Urinary bladder (tissue), 4 donors: ENCODE results near the gene MAFB. TPM values are rescaled to one million over a fixed set of nuclear protein-coding genes. Genes with fewer than 3 reads are reported as not detected.

ENCODE experiments used
- DNase-seq: peaks from one replicate; pipeline ENCODE4 v3.0.0-alpha.2; 2015; ENCODE audit errors: extremely low spot score
- H3K27ac ChIP-seq: one replicate; pipeline ENCODE4 v1.5.1; 2013; ENCODE audit warnings: low read depth, mild to moderate bottlenecking, moderate library complexity
- H3K36me3 ChIP-seq: one replicate; pipeline ENCODE4 v1.6.1; 2013; ENCODE audit warnings: mild to moderate bottlenecking, moderate library complexity; ENCODE audit not compliant: insufficient read depth
- H3K4me1 ChIP-seq: one replicate; pipeline ENCODE4 v1.6.1; 2013; ENCODE audit warnings: mild to moderate bottlenecking, moderate library complexity; ENCODE audit not compliant: insufficient read depth
- H3K4me3 ChIP-seq: one replicate; pipeline ENCODE4 v1.5.1; 2013; ENCODE audit warnings: low read depth, low read length
- WGBS: extraction: QIAGEN DNeasy Blood & Tissue Kit; methylation state at CpG from one replicate; pipeline ENCODE4 v1.1.7; 2013; 5-methylcytosine and 5-hydroxymethylcytosine counted together
- polyA plus RNA-seq: library from polyadenylated mRNA; stranded (reverse); fragments of 200-250 nt; gene quantifications from one replicate; pipeline ENCODE4 v1.2.3, GENCODE V29; 2013
- total RNA-seq: library from RNA; depleted of rRNA; stranded (reverse); fragments of >200 nt; gene quantifications from one replicate; pipeline ENCODE4 v1.2.3, GENCODE V29; 2014
- donor health status: healthy with polysubstance abuse.
- donor health status: healthy.

The MAFB gene
- total and polyA plus RNA-seq, 2 donors = 9.1 to 20.0 TPM

GRCh38 chr20:40714916-40715315, 25.9 kb upstream of the MAFB start:
- Histone ChIP-seq H3K4me1 (no peaks in the 10 kb centered on the region), H3K27ac (no peak overlapping the region), H3K4me3 (no peak overlapping the region), H3K36me3 (no peaks in the 10 kb centered on the region)
- 89% methylated on average over 3 of the region's 3 CpGs for WGBS
- no peak for DNase-seq

- 86% methylated on average over 4 of the region's 4 CpGs for WGBS
- no peak for DNase-seq
- Histone ChIP-seq H3K36me3 (no peaks in the 10 kb centered on the region), H3K4me1 (no peaks in the 10 kb centered on the region), H3K27ac (no peak overlapping the region), H3K4me3 (no peak overlapping the region)
These were observed 25.1 kb upstream of the MAFB start for GRCh38 chr20:40714109-40714508.

GRCh38 chr20:40713508-40713907, 24.5 kb upstream of the MAFB start:
- no peak overlapping the region for H3K27ac ChIP-seq
- DNase-seq = no peak
- H3K4me3 ChIP-seq = no peak overlapping the region
- no peaks in the 10 kb centered on the region for H3K36me3 ChIP-seq
- no peaks in the 10 kb centered on the region for H3K4me1 ChIP-seq
- WGBS = 51% methylated on average over 6 of the region's 6 CpGs

GRCh38 chr20:40711079-40711478, 22.0 kb upstream of the MAFB start:
- WGBS = 72% methylated on average over 13 of the region's 13 CpGs
- Histone ChIP-seq H3K36me3 (no peaks in the 10 kb centered on the region), H3K4me1 (no peaks in the 10 kb centered on the region), H3K4me3 (no peak overlapping the region), H3K27ac (no peak overlapping the region)
- no peak for DNase-seq

- Histone ChIP-seq H3K4me1 (no peaks in the 10 kb centered on the region), H3K4me3 (no peak overlapping the region), H3K36me3 (no peaks in the 10 kb centered on the region), H3K27ac (no peak overlapping the region)
- no peak for DNase-seq
- WGBS = 78% methylated on average over 13 of the region's 13 CpGs
These were observed 21.6 kb upstream of the MAFB start for GRCh38 chr20:40710603-40711002.

GRCh38 chr20:40706977-40707582, 18.0 kb upstream of the MAFB start:
- Histone ChIP-seq H3K4me1 (no peaks in the 10 kb centered on the region), H3K4me3 (no peak overlapping the region), H3K27ac (no peak overlapping the region), H3K36me3 (no peaks in the 10 kb centered on the region)
- 63% methylated on average over 3 of the region's 3 CpGs for WGBS
- no peak for DNase-seq

- no peak overlapping the region for H3K27ac ChIP-seq
- no peak overlapping the region for H3K4me3 ChIP-seq
- no peaks in the 10 kb centered on the region for H3K36me3 ChIP-seq
- 86% methylated on average over 3 of the region's 3 CpGs for WGBS
- no peak for DNase-seq
- no peaks in the 10 kb centered on the region for H3K4me1 ChIP-seq
These were observed 16.4 kb upstream of the MAFB start for GRCh38 chr20:40705413-40705812.

- Histone ChIP-seq H3K4me3 (no peak overlapping the region), H3K36me3 (no peaks in the 10 kb centered on the region), H3K4me1 (no peaks in the 10 kb centered on the region), H3K27ac (no peak overlapping the region)
- DNase-seq = no peak
- WGBS = 65% methylated on average over 4 of the region's 4 CpGs
These were observed 15.8 kb upstream of the MAFB start for GRCh38 chr20:40704828-40705227.

- 65% methylated on average over 8 of the region's 8 CpGs for WGBS
- Histone ChIP-seq H3K27ac (no peak overlapping the region), H3K4me1 (no peaks in the 10 kb centered on the region), H3K36me3 (no peaks in the 10 kb centered on the region), H3K4me3 (no peak overlapping the region)
- DNase-seq = no peak
These were observed 15.0 kb upstream of the MAFB start for GRCh38 chr20:40703975-40704530.

GRCh38 chr20:40702504-40702903, 13.5 kb upstream of the MAFB start:
- WGBS = 75% methylated on average over 4 of the region's 4 CpGs

GRCh38 chr20:40698744-40699143, 9.7 kb upstream of the MAFB start:
- Histone ChIP-seq H3K4me3 (no peak overlapping the region), H3K36me3 (no peaks in the 10 kb centered on the region), H3K27ac (no peak overlapping the region), H3K4me1 (no peaks in the 10 kb centered on the region)
- DNase-seq = no peak

More at GRCh38 chr20:40702504-40702903, 13.5 kb upstream of the MAFB start:
- Histone ChIP-seq H3K27ac (no peak overlapping the region), H3K4me3 (no peak overlapping the region), H3K4me1 (no peaks in the 10 kb centered on the region), H3K36me3 (no peaks in the 10 kb centered on the region)
- no peak for DNase-seq

- Histone ChIP-seq H3K27ac (no peak overlapping the region), H3K4me1 (no peaks in the 10 kb centered on the region), H3K36me3 (no peaks in the 10 kb centered on the region), H3K4me3 (no peak overlapping the region)
- no peak for DNase-seq
- 82% methylated on average over 1 of the region's 1 CpG for WGBS
These were observed 9.2 kb upstream of the MAFB start for GRCh38 chr20:40698281-40698680.

GRCh38 chr20:40697541-40697940, 8.5 kb upstream of the MAFB start:
- no peaks in the 10 kb centered on the region for H3K4me1 ChIP-seq
- H3K36me3 ChIP-seq = no peaks in the 10 kb centered on the region
- 13% methylated on average over 5 of the region's 5 CpGs for WGBS
- H3K27ac ChIP-seq = no peak overlapping the region
- no peak overlapping the region for H3K4me3 ChIP-seq
- no peak for DNase-seq

GRCh38 chr20:40695214-40695613, 6.2 kb upstream of the MAFB start:
- Histone ChIP-seq H3K4me3 (no peak overlapping the region), H3K27ac (no peak overlapping the region), H3K36me3 (no peaks in the 10 kb centered on the region), H3K4me1 (no peaks in the 10 kb centered on the region)
- DNase-seq = no peak

- H3K4me1 ChIP-seq = no peaks in the 10 kb centered on the region
- no peaks in the 10 kb centered on the region for H3K36me3 ChIP-seq
- WGBS = 72% methylated on average over 3 of the region's 3 CpGs
- no peak overlapping the region for H3K27ac ChIP-seq
- no peak overlapping the region for H3K4me3 ChIP-seq
- no peak for DNase-seq
These were observed 5.2 kb upstream of the MAFB start for GRCh38 chr20:40694246-40694645.
